ENCODE data around the gene FAM120A. TPM values are rescaled to one million over a fixed set of nuclear protein-coding genes. Genes with fewer than 3 reads are reported as not detected.

FAM120A gene
- total RNA-seq, 1 experiment from 2014 or later, result 162 TPM

DNA sequence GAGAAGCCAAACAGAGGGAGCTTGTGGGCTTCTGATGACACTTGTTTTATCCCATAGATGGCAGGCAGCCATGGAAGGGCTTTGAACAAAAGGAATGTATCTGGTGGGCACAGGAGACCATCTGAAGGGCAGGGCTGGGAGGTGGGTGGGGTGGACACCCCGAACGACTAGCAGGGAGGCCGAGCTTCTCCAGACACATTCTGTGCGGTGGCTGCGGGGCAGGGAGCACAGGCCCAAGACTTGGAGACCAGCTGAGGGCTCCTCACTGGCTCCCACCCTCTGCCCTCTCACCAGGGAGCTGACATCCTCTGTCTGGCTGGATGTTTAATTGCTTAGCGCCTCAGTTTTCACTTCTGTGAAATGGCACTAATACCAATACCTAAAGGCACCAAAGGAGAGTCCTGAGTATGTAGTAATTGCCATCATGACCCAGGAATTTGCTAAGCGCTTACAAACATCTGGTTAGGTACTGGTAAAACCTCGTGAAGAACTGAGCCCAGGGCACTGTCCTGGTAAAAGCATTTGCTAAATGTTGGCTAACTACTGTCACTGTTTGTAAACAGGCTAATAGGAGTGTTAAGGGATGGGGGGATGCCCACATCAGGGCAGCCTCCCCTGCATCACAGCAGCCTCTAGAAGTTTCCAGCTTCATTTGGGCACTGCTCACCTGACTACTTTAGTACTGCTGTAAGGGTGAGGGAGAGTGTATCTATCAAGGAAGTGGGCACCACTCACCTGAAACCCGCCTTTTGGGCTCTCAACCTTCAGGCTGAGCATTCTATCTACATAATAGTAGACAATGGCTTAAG lies 122.8 kb downstream of the FAM120A start:
- no peak overlapping the region for H3K27ac Mint-ChIP-seq (ENCODE audit: low read depth, unreplicated experiment)
- intact Hi-C loops (cut with micrococcal nuclease), result no loop called here

DNA sequence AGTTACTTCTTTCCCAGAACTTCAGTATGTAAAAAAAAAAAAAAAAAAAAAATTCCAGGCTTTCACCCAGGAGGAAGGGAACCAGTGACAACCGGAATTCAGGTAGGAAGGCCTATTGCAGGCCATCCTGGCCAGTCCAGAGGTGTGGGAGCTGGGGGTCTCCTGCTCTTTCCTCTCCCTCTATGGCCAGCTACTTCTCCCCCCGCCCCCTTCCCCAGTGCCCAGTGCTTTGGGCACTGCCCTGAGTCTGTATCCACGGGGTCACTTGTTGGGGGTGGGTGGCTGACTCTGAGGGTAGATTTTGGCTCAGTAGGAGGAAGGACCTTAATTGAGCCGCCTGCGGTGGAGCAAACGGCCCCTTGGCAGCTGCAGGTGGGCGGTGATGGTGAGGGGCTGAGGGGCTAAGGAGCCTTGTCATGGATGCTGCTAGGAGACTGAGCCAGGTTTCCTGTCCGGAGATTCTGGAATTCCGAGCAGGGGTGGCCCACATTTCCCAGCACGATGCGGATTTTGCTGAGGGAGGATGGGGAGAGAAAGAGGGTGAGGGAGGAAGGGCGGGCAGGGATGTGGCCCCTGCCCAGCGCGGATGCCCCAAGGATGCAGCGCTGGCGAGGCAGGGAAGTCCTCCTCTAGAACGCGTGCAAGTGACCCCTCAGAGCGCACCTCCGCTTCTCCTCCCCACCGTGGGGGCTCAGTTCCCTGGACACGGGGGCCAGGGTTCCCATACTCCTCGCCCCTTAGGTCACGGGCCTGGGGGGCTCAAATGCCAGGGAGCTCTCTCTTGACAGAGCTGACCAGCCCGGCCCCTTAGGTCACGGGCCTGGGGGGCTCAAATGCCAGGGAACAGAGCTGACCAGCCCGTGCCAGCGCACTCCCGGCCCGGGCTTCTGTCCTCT lies 123.7 kb downstream of the FAM120A start:
- no peaks in the 10 kb centered on the region for H3K36me3 Mint-ChIP-seq (ENCODE audit: insufficient read depth, unreplicated experiment)
- ChIA-PET CTCF (interaction anchor here (1.1 to 1.5 kb wide), 3 partner anchors 9 to 121 kb away, joined by 3 to 7 read pairs (median 4); no protein-coding TSS in a partner anchor), POLR2A (interaction anchor here (0.6 to 3.0 kb wide), 4 partner anchors 9 to 441 kb away, joined by 3 to 15 read pairs (median 5); partner anchors contain the start of gene NINJ1)
- H3K27ac Mint-ChIP-seq (ENCODE audit: low read depth, unreplicated experiment), result peak overlapping the region; percentile 93
- DNase-seq (ENCODE audit: unreplicated experiment), result no peak
- H3K4me1 Mint-ChIP-seq (ENCODE audit: insufficient read depth, unreplicated experiment), result peaks cover 12% of the 10 kb centered on the region
- H3K9me3 Mint-ChIP-seq (ENCODE audit: unreplicated experiment), result no peaks in the 10 kb centered on the region
- TF ChIP-seq, protein P1, sequence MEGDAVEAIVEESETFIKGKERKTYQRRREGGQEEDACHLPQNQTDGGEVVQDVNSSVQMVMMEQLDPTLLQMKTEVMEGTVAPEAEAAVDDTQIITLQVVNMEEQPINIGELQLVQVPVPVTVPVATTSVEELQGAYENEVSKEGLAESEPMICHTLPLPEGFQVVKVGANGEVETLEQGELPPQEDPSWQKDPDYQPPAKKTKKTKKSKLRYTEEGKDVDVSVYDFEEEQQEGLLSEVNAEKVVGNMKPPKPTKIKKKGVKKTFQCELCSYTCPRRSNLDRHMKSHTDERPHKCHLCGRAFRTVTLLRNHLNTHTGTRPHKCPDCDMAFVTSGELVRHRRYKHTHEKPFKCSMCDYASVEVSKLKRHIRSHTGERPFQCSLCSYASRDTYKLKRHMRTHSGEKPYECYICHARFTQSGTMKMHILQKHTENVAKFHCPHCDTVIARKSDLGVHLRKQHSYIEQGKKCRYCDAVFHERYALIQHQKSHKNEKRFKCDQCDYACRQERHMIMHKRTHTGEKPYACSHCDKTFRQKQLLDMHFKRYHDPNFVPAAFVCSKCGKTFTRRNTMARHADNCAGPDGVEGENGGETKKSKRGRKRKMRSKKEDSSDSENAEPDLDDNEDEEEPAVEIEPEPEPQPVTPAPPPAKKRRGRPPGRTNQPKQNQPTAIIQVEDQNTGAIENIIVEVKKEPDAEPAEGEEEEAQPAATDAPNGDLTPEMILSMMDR (IDR thresholded peaks at IDR 0.05; ENCODE audit: unreplicated experiment), result no peak
- intact Hi-C loops (cut with micrococcal nuclease), result no loop called here
- H3K4me3 Mint-ChIP-seq (ENCODE audit: unreplicated experiment), result peak overlapping the region; percentile 82
- no peaks in the 10 kb centered on the region for H3K27me3 Mint-ChIP-seq (ENCODE audit: insufficient read depth, unreplicated experiment)
- BruUV-seq (replicated peaks), result no TSS peak

More for the DNA sequence above, 122.8 kb downstream of the FAM120A start:
- BruUV-seq (replicated peaks), result TSS peak; percentile 39
- Mint-ChIP-seq H3K36me3 (ENCODE audit: insufficient read depth, unreplicated experiment) (peaks cover under 1% of the 10 kb centered on the region), H3K4me1 (ENCODE audit: insufficient read depth, unreplicated experiment) (peaks cover 8% of the 10 kb centered on the region), H3K4me3 (ENCODE audit: unreplicated experiment) (no peak overlapping the region), H3K27me3 (ENCODE audit: insufficient read depth, unreplicated experiment) (no peaks in the 10 kb centered on the region), H3K9me3 (ENCODE audit: unreplicated experiment) (no peaks in the 10 kb centered on the region)
- TF ChIP-seq, protein P1 (IDR thresholded peaks at IDR 0.05; ENCODE audit: unreplicated experiment), result no peak
- ChIA-PET POLR2A (interaction anchor here (0.6 to 3.0 kb wide), 3 partner anchors 8 to 441 kb away, joined by 3 to 15 read pairs (median 7); partner anchors contain the start of gene NINJ1), CTCF (interaction anchor here (0.6 to 1.4 kb wide), 3 partner anchors 8 to 120 kb away, joined by 3 to 4 read pairs (median 3); no protein-coding TSS in a partner anchor)
- DNase-seq (ENCODE audit: unreplicated experiment), result no peak

DNA sequence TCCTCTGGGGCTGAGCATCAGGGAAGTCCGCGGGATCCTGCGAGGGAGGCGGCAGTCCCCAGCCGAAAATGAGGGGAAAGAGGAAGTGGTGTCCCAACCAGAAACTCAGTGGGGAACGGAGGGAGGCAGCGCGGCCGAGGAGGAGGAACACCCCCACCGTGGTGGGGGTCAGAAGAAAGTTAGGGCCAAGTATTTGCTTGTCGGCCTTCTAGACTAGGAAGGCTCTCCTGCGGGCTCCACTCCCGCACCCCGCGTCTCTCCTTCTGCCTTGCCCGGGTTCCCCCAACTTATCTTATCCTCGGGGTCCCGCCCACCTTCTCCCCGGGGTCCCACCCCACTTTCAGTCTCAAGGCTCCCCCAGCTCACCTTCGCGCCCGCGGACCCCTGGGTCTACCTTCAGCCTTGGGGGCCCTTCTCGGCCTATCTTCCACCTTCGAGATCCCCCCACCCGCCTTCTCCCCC lies 124.3 kb downstream of the FAM120A start:
- H3K36me3 Mint-ChIP-seq (ENCODE audit: insufficient read depth, unreplicated experiment), result no peaks in the 10 kb centered on the region
- H3K9me3 Mint-ChIP-seq (ENCODE audit: unreplicated experiment), result no peaks in the 10 kb centered on the region
- no TSS peak for BruUV-seq (replicated peaks)
- no peaks in the 10 kb centered on the region for H3K27me3 Mint-ChIP-seq (ENCODE audit: insufficient read depth, unreplicated experiment)
- TF ChIP-seq, protein P1 (IDR thresholded peaks at IDR 0.05; ENCODE audit: unreplicated experiment), result no peak
- peak overlapping the region; percentile 93 for H3K27ac Mint-ChIP-seq (ENCODE audit: low read depth, unreplicated experiment)
- peak; percentile 27 for DNase-seq (ENCODE audit: unreplicated experiment)
- H3K4me3 Mint-ChIP-seq (ENCODE audit: unreplicated experiment), result peak overlapping the region; percentile 82
- peaks cover 16% of the 10 kb centered on the region for H3K4me1 Mint-ChIP-seq (ENCODE audit: insufficient read depth, unreplicated experiment)
- ChIA-PET CTCF (interaction anchor here (1.5 kb wide), 1 partner anchor 9 kb away, joined by 7 read pairs; no protein-coding TSS in a partner anchor), POLR2A (interaction anchor here (0.6 to 3.0 kb wide), 3 partner anchors 9 to 442 kb away, joined by 3 to 15 read pairs (median 7); partner anchors contain the start of gene NINJ1)
- intact Hi-C loops (cut with micrococcal nuclease), result no loop called here
